HCT116 (cell line): ENCODE data around the gene KIAA0319L. TPM values are rescaled to one million over a fixed set of nuclear protein-coding genes. Genes with fewer than 3 reads are reported as not detected.

ENCODE experiments used
- ATAC-seq: fragments of 200-7000 bp; cut with Tn5 transposase; 2 replicates; pipeline ENCODE4 v1.9.1; 2020; ENCODE audit warnings: mild to moderate bottlenecking, moderate library complexity
- BruUV-seq: library from RNA; stranded (reverse); fragments of 400-500 nt; replicated peaks from 2 replicates; lab custom pipeline; 2021; lab: Mats Ljungman, UMichigan
- CTCF ChIA-PET: fragments of 300-600 bp; sonication (Branson Sonifier 250); formaldehyde crosslinking; loops from one replicate; lab custom pipeline; 2021; ENCODE audit warnings: antibody characterized with exemption; lab: Charles Lee
- POLR2A ChIA-PET: fragments of 300-600, 350-600 bp; sonication (Branson Sonifier 250); formaldehyde crosslinking; loops from one replicate; lab custom pipeline; 2021; ENCODE audit warnings: antibody characterized with exemption; lab: Charles Lee
- RAD21 ChIA-PET, 2 experiments: fragments of 300-600 bp; sonication (Branson Sonifier 250); formaldehyde crosslinking; loops; one replicate each; lab custom pipeline; 2023; ENCODE audit warnings: low total read pairs in 2 of 2; ENCODE audit not compliant: uncharacterized antibody in 2 of 2, unreplicated experiment in 2 of 2, low non-redundant PET in 1 of 2; lab: Charles Lee
- DNase-seq: peaks from one replicate; pipeline ENCODE4 v3.0.0-alpha.2; 2010; ENCODE audit warnings: low read depth, low spot score
- H2AFZ ChIP-seq: fragments of 200-600 bp; shearing (Covaris generic), sonication (generic); 2 replicates; pipeline ENCODE4 v1.6.1; 2017; ENCODE audit warnings: low read depth, mixed run types, mixed read lengths, antibody characterized with exemption, low read length; ENCODE audit not compliant: poor library complexity, severe bottlenecking
- H3K27ac ChIP-seq: 2 replicates; pipeline ENCODE4 v1.5.1; 2012; ENCODE audit warnings: low read depth, low read length
- H3K27me3 ChIP-seq: fragments of 200-600 bp; sonication (generic); 2 replicates; pipeline ENCODE4 v1.6.1; 2016; ENCODE audit warnings: mixed run types, low read length, mixed read lengths; ENCODE audit not compliant: insufficient read depth
- H3K36me3 ChIP-seq, 2 experiments: fragments of 200-500 bp in 1 of 2; fragments of 200-600 bp in 1 of 2; sonication (Bioruptor generic) in 1 of 2; sonication (generic) in 1 of 2; 2 replicates each; pipeline versions ENCODE4 v1.5.1 to v1.6.1; 2014 to 2016; ENCODE audit warnings: low read length in 2 of 2, inconsistent platforms in 1 of 2, mixed read lengths in 1 of 2, mixed run types in 1 of 2; ENCODE audit not compliant: insufficient read depth in 2 of 2, control insufficient read depth in 1 of 2
- H3K4me1 ChIP-seq, 2 experiments: fragments of 200-600 bp in 1 of 2; sonication (generic) in 1 of 2; 2 replicates each; pipeline versions ENCODE4 v1.5.1 to v1.6.1; 2012 to 2017; ENCODE audit warnings: low read length in 2 of 2, inconsistent platforms in 1 of 2, mild to moderate bottlenecking in 1 of 2, mixed read lengths in 1 of 2, mixed run types in 1 of 2, moderate library complexity in 1 of 2; ENCODE audit not compliant: insufficient read depth in 2 of 2, control insufficient read depth in 1 of 2
- H3K4me2 ChIP-seq: fragments of 200-600 bp; sonication (generic); 2 replicates; pipeline ENCODE4 v1.6.1; 2017; ENCODE audit warnings: mixed run types, low read length, mixed read lengths
- H3K4me3 ChIP-seq, 2 experiments: fragments of 200-600 bp in 1 of 2; sonication (generic) in 1 of 2; replicated peaks in 1 of 2; 2 replicates each; pipeline ENCODE4 v1.5.1; 2011 to 2016; ENCODE audit warnings: low read length in 2 of 2, control low read depth in 1 of 2, low read depth in 1 of 2, mild to moderate bottlenecking in 1 of 2, mixed read lengths in 1 of 2, mixed run types in 1 of 2
- H3K79me2 ChIP-seq: fragments of 200-600 bp; sonication (generic); 2 replicates; pipeline ENCODE4 v1.6.1; 2017; ENCODE audit warnings: mild to moderate bottlenecking, mixed run types, low read length, moderate library complexity, mixed read lengths; ENCODE audit not compliant: insufficient read depth
- H3K9ac ChIP-seq: fragments of 200-600 bp; sonication (generic); 2 replicates; pipeline ENCODE4 v1.6.1; 2016; ENCODE audit warnings: low read length, mixed read lengths
- H3K9me2 ChIP-seq: fragments of 200-600 bp; sonication (generic), shearing (Covaris generic); 2 replicates; pipeline ENCODE4 v1.6.1; 2017; ENCODE audit warnings: mixed run types, mild to moderate bottlenecking, moderate library complexity; ENCODE audit not compliant: insufficient read depth
- H3K9me3 ChIP-seq, 2 experiments: fragments of 200-500 bp in 1 of 2; fragments of 200-600 bp in 1 of 2; sonication (Bioruptor generic) in 1 of 2; sonication (generic) in 1 of 2; 2 replicates each; pipeline ENCODE4 v1.6.1; 2014 to 2017; ENCODE audit warnings: low read length in 2 of 2, mixed read lengths in 2 of 2, inconsistent platforms in 1 of 2, low read depth in 1 of 2, mild to moderate bottlenecking in 1 of 2, mixed run types in 1 of 2, moderate library complexity in 1 of 2; ENCODE audit not compliant: control insufficient read depth in 1 of 2, insufficient read depth in 1 of 2
- H4K20me1 ChIP-seq: fragments of 200-600 bp; sonication (generic), shearing (Covaris generic); 2 replicates; pipeline ENCODE4 v1.6.1; 2017; ENCODE audit warnings: mixed run types, mild to moderate bottlenecking, moderate library complexity; ENCODE audit not compliant: insufficient read depth
- ATF3 ChIP-seq: IDR thresholded peaks from 2 replicates; pipeline ENCODE4 v1.6.1; 2012
- CEBPB ChIP-seq: IDR thresholded peaks from 2 replicates; pipeline ENCODE4 v1.6.1; 2012; ENCODE audit warnings: low read depth
- EGR1 ChIP-seq: IDR thresholded peaks from 2 replicates; pipeline ENCODE4 v1.6.1; 2012; ENCODE audit warnings: low read depth
- ELF1 ChIP-seq: IDR thresholded peaks from 2 replicates; pipeline ENCODE4 v1.6.1; 2012; ENCODE audit warnings: low read depth, borderline replicate concordance
- FOSL1 ChIP-seq: IDR thresholded peaks from 2 replicates; pipeline ENCODE4 v1.6.1; 2012; ENCODE audit warnings: low read depth
- JUND ChIP-seq: IDR thresholded peaks from 2 replicates; pipeline ENCODE4 v1.6.1; 2012
- MAX ChIP-seq: IDR thresholded peaks from 2 replicates; pipeline ENCODE4 v1.6.1; 2012
- POLR2A ChIP-seq: IDR thresholded peaks from 2 replicates; pipeline ENCODE4 v1.7.0; 2011; ENCODE audit warnings: borderline replicate concordance; ENCODE audit not compliant: insufficient read depth, insufficient read length; ENCODE audit errors: extremely low read depth
- POLR2AphosphoS5 ChIP-seq: IDR thresholded peaks from 2 replicates; pipeline ENCODE4 v1.6.1; 2011; ENCODE audit warnings: mild to moderate bottlenecking, low read depth, low read length, moderate library complexity
- RAD21 ChIP-seq: IDR thresholded peaks from 2 replicates; pipeline ENCODE4 v1.6.1; 2012; ENCODE audit warnings: low read depth, mild to moderate bottlenecking
- REST ChIP-seq: IDR thresholded peaks from 2 replicates; pipeline ENCODE4 v1.6.1; 2012; ENCODE audit warnings: low read depth
- SIN3A ChIP-seq: IDR thresholded peaks from 2 replicates; pipeline ENCODE4 v1.6.1; 2012; ENCODE audit warnings: low read depth
- SP1 ChIP-seq: IDR thresholded peaks from 2 replicates; pipeline ENCODE4 v1.6.1; 2012; ENCODE audit warnings: low read depth
- SRF ChIP-seq: IDR thresholded peaks from 2 replicates; pipeline ENCODE4 v1.6.1; 2012; ENCODE audit warnings: low read depth
- TCF7L2 ChIP-seq: IDR thresholded peaks from 2 replicates; pipeline ENCODE4 v1.7.0; 2011; ENCODE audit warnings: borderline replicate concordance, inconsistent platforms; ENCODE audit not compliant: insufficient read depth, insufficient read length; ENCODE audit errors: extremely low read depth
- YY1 ChIP-seq: IDR thresholded peaks from 2 replicates; pipeline ENCODE4 v1.6.1; 2011; ENCODE audit warnings: low read length, low read depth, moderate library complexity, mild to moderate bottlenecking; ENCODE audit not compliant: insufficient replicate concordance; ENCODE audit errors: extremely low read depth
- ZBTB33 ChIP-seq: IDR thresholded peaks from 2 replicates; pipeline ENCODE4 v1.6.1; 2011; ENCODE audit warnings: mild to moderate bottlenecking, low read length, moderate library complexity; ENCODE audit not compliant: insufficient replicate concordance; ENCODE audit errors: extremely low read depth
- ZFX ChIP-seq: fragments of 450-650 bp; IDR thresholded peaks from 2 replicates; pipeline ENCODE4 v1.6.1; 2017
- ZNF274 ChIP-seq: fragments of 200-500 bp; sonication (Bioruptor generic); IDR thresholded peaks from 2 replicates; pipeline ENCODE4 v1.6.1; 2014; ENCODE audit warnings: mild to moderate bottlenecking, low read depth, low read length, inconsistent platforms
- intact Hi-C: fragments of 100-400 bp; cut with micrococcal nuclease; formaldehyde crosslinking; loops from 2 replicates; pipeline ENCODE4 v1.10.0; 2022
- total RNA-seq: library from RNA; stranded (reverse); gene quantifications from one replicate; pipeline ENCODE4 v1.2.1, GENCODE V29; 2021; ENCODE audit not compliant: unreplicated experiment

Gene KIAA0319L
- total RNA-seq, 1 experiment from 2014 or later: 35.6 TPM

GRCh38 chr1:35574655-35575415 lies 17.6 kb upstream of the KIAA0319L start:
- H3K36me3 ChIP-seq: no peaks in the 10 kb centered on the region
- peaks cover 19 to 35% of the 10 kb centered on the region in 2 experiments; a peak in 3 of 4 replicates for H3K4me1 ChIP-seq
- H3K9me3 ChIP-seq: no peaks in the 10 kb centered on the region
- H3K79me2 ChIP-seq: no peaks in the 10 kb centered on the region
- no peaks in the 10 kb centered on the region for H3K9me2 ChIP-seq
- RAD21 ChIA-PET: no interaction called here
- intact Hi-C loops: loop anchor here (5.0 kb wide), 1 partner anchor 67 kb away; the partner anchor contains the start of gene PSMB2
- peak overlapping the region; percentile 78 for H3K9ac ChIP-seq
- no peaks in the 10 kb centered on the region for H4K20me1 ChIP-seq
- H3K27me3 ChIP-seq: no peaks in the 10 kb centered on the region
- H3K4me2 ChIP-seq: peak overlapping the region; percentile 93
- ATAC-seq (no peak), DNase-seq (no peak)
- no peak overlapping the region for H2AFZ ChIP-seq
- H3K4me3 ChIP-seq: peak overlapping the region; percentile 70 to 89
- H3K27ac ChIP-seq: peak overlapping the region; percentile 67; the same call in 1 of the 2 replicates
- CTCF ChIA-PET: no interaction called here
- POLR2A ChIA-PET: no interaction called here
- no TSS peak for BruUV-seq
- TF ChIP-seq RAD21 (no peak), CEBPB (no peak), YY1 (no peak), TCF7L2 (no peak), FOSL1 (no peak), MAX (no peak), ZFX (no peak), REST (no peak), POLR2AphosphoS5 (no peak), SP1 (no peak), ZNF274 (no peak), ELF1 (no peak), EGR1 (no peak), SRF (no peak), JUND (no peak), POLR2A (no peak), SIN3A (no peak), ZBTB33 (no peak), ATF3 (no peak)
